ENCODE measurements around the gene RPLP2.

Gene RPLP2

DNA sequence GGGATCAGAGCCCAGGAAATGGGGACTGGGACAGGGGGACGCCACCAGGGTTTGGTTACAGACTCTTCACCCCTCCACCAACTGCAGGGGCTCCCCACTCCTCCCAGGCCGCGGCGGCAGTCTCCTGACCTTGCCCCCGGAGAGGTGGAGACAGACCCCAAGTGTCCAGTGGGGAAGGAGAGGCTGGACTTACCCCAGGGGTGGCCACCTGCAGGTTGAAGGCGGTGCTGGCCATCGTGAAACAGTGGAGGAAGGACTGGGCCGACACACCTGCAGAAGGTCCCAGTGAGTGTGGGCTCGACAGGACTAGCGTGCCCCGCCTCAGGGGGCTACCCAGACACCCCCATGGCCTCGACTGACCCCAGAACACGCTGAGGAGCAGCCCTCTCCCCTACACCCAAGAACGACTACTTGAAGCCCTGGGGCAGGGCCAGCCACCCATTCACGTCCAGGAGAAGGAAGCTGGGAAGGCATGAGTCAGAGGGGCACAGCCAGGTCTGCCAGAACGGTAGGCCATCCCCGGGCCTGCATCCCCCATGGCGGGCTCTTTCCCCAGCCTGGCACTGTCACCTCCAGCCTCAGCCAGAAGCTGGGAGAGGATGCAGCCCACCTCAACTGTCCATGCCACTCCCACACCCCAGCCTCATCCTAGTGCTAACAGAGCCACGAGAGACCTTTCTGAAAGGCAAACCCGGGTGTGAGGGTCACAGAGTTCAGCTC, 34.7 kb upstream of the RPLP2 start:
- H3K27me3 ChIP-seq (ENCODE audit: insufficient read depth, poor library complexity, severe bottlenecking): no peaks in the 10 kb centered on the region
- no peak overlapping the region for H3K27ac ChIP-seq (replicated peaks)
- peak overlapping the region; percentile 72 for H3K4me3 ChIP-seq (replicated peaks; ENCODE audit: insufficient read depth, low read length)
- TF ChIP-seq GABPA (IDR thresholded peaks at IDR 0.05; ENCODE audit: low read depth): no peak
- TF ChIP-seq, protein P1, sequence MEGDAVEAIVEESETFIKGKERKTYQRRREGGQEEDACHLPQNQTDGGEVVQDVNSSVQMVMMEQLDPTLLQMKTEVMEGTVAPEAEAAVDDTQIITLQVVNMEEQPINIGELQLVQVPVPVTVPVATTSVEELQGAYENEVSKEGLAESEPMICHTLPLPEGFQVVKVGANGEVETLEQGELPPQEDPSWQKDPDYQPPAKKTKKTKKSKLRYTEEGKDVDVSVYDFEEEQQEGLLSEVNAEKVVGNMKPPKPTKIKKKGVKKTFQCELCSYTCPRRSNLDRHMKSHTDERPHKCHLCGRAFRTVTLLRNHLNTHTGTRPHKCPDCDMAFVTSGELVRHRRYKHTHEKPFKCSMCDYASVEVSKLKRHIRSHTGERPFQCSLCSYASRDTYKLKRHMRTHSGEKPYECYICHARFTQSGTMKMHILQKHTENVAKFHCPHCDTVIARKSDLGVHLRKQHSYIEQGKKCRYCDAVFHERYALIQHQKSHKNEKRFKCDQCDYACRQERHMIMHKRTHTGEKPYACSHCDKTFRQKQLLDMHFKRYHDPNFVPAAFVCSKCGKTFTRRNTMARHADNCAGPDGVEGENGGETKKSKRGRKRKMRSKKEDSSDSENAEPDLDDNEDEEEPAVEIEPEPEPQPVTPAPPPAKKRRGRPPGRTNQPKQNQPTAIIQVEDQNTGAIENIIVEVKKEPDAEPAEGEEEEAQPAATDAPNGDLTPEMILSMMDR (IDR thresholded peaks at IDR 0.05; ENCODE audit: insufficient read depth, low read length): no peak
- TF ChIP-seq POLR2AphosphoS5 (IDR thresholded peaks at IDR 0.05; ENCODE audit: low read depth): peak; percentile 12; the same call in 1 of the 2 replicates
- DNase-seq (ENCODE audit: low read depth in 1 of 2, low spot score in 1 of 2): no peak

DNA sequence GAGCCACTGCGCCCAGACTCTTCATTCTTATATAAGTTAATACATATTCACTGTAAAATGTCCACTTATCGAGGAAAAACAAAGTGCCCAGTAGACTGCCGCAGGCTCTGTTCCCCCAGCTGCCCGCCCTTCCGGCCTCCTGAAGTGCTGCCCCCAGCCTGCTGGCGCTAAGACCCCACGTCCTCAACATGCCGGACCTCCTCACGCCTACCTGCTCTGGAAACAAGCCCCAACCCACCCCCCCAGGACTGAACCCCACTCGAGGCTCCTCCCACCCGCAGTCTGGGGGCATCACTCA, 33.6 kb upstream of the RPLP2 start:
- Histone ChIP-seq H3K27me3 (ENCODE audit: insufficient read depth, poor library complexity, severe bottlenecking) (no peaks in the 10 kb centered on the region), H3K27ac (replicated peaks) (peak overlapping the region; percentile 83), H3K4me3 (replicated peaks; ENCODE audit: insufficient read depth, low read length) (peak overlapping the region; percentile 72)
- no peak for TF ChIP-seq SPI1 (IDR thresholded peaks at IDR 0.05; ENCODE audit: borderline replicate concordance, low read depth)
- TF ChIP-seq POLR2AphosphoS5 (IDR thresholded peaks at IDR 0.05; ENCODE audit: low read depth): no peak
- no peak for TF ChIP-seq GABPA (IDR thresholded peaks at IDR 0.05; ENCODE audit: low read depth)
- TF ChIP-seq, protein P1 (IDR thresholded peaks at IDR 0.05; ENCODE audit: insufficient read depth, low read length): no peak
- TF ChIP-seq, protein P2, sequence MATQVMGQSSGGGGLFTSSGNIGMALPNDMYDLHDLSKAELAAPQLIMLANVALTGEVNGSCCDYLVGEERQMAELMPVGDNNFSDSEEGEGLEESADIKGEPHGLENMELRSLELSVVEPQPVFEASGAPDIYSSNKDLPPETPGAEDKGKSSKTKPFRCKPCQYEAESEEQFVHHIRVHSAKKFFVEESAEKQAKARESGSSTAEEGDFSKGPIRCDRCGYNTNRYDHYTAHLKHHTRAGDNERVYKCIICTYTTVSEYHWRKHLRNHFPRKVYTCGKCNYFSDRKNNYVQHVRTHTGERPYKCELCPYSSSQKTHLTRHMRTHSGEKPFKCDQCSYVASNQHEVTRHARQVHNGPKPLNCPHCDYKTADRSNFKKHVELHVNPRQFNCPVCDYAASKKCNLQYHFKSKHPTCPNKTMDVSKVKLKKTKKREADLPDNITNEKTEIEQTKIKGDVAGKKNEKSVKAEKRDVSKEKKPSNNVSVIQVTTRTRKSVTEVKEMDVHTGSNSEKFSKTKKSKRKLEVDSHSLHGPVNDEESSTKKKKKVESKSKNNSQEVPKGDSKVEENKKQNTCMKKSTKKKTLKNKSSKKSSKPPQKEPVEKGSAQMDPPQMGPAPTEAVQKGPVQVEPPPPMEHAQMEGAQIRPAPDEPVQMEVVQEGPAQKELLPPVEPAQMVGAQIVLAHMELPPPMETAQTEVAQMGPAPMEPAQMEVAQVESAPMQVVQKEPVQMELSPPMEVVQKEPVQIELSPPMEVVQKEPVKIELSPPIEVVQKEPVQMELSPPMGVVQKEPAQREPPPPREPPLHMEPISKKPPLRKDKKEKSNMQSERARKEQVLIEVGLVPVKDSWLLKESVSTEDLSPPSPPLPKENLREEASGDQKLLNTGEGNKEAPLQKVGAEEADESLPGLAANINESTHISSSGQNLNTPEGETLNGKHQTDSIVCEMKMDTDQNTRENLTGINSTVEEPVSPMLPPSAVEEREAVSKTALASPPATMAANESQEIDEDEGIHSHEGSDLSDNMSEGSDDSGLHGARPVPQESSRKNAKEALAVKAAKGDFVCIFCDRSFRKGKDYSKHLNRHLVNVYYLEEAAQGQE (IDR thresholded peaks at IDR 0.05; ENCODE audit: insufficient replicate concordance, low read depth): no peak
- no peak for DNase-seq (ENCODE audit: low read depth in 1 of 2, low spot score in 1 of 2)

- peak; percentile 56 to 63 for DNase-seq (ENCODE audit: low read depth in 1 of 2, low spot score in 1 of 2)
- H3K4me3 ChIP-seq (replicated peaks; ENCODE audit: insufficient read depth, low read length): peak overlapping the region; percentile 72
- H3K27ac ChIP-seq (replicated peaks): peak overlapping the region; percentile 83
- TF ChIP-seq SPI1 (IDR thresholded peaks at IDR 0.05; ENCODE audit: borderline replicate concordance, low read depth): peak; percentile 9; the same call in 1 of the 2 replicates
- peak; percentile 44; the same call in 1 of the 2 replicates for TF ChIP-seq POLR2AphosphoS5 (IDR thresholded peaks at IDR 0.05; ENCODE audit: low read depth)
- TF ChIP-seq GABPA (IDR thresholded peaks at IDR 0.05; ENCODE audit: low read depth): no peak
- H3K27me3 ChIP-seq (ENCODE audit: insufficient read depth, poor library complexity, severe bottlenecking): no peaks in the 10 kb centered on the region
Measured at GRCh38 chr11:776561-777287, 33.0 kb upstream of the RPLP2 start.

GRCh38 chr11:777288-778255, 32.2 kb upstream of the RPLP2 start, which contains the start of gene GATD1:
Gene GATD1 (minus strand): TSS chr11:777487. CDS start chr11:777462, 25 bp downstream.
- TF ChIP-seq POLR2AphosphoS5 (IDR thresholded peaks at IDR 0.05; ENCODE audit: low read depth) (peak; percentile 51; the same call in 1 of the 2 replicates), GABPA (IDR thresholded peaks at IDR 0.05; ENCODE audit: low read depth) (no peak), SPI1 (IDR thresholded peaks at IDR 0.05; ENCODE audit: borderline replicate concordance, low read depth) (no peak)
- TF ChIP-seq, protein P1 (IDR thresholded peaks at IDR 0.05; ENCODE audit: insufficient read depth, low read length): no peak
- TF ChIP-seq, protein P2 (IDR thresholded peaks at IDR 0.05; ENCODE audit: insufficient replicate concordance, low read depth): peak; percentile 43
- Histone ChIP-seq H3K27me3 (ENCODE audit: insufficient read depth, poor library complexity, severe bottlenecking) (no peaks in the 10 kb centered on the region), H3K27ac (replicated peaks) (peak within 1 kb of the TSS; percentile 84), H3K4me3 (replicated peaks; ENCODE audit: insufficient read depth, low read length) (peak within 1 kb of the TSS; percentile 72)
- DNase-seq (ENCODE audit: low read depth in 1 of 2, low spot score in 1 of 2): peak; percentile 85 to 88

Measured in HL-60 (cell line).